WI38 (cell line): ENCODE results near the gene CDKAL1.

ENCODE experiments used
- H3K4me3 ChIP-seq: 2 replicates; pipeline ENCODE4 v1.5.1; 2011; ENCODE audit warnings: low read depth, mild to moderate bottlenecking, control low read depth, low read length
- TF ChIP-seq, protein P1 (sequence below): IDR thresholded peaks from 2 replicates; pipeline ENCODE4 v1.5.1; 2012; ENCODE audit warnings: low read depth, mild to moderate bottlenecking, control low read depth, low read length

Gene CDKAL1

GRCh38 chr6:20811109-20811761 is 277.0 kb downstream of the CDKAL1 start:
- no peak overlapping the region for H3K4me3 ChIP-seq
- TF ChIP-seq, protein P1, sequence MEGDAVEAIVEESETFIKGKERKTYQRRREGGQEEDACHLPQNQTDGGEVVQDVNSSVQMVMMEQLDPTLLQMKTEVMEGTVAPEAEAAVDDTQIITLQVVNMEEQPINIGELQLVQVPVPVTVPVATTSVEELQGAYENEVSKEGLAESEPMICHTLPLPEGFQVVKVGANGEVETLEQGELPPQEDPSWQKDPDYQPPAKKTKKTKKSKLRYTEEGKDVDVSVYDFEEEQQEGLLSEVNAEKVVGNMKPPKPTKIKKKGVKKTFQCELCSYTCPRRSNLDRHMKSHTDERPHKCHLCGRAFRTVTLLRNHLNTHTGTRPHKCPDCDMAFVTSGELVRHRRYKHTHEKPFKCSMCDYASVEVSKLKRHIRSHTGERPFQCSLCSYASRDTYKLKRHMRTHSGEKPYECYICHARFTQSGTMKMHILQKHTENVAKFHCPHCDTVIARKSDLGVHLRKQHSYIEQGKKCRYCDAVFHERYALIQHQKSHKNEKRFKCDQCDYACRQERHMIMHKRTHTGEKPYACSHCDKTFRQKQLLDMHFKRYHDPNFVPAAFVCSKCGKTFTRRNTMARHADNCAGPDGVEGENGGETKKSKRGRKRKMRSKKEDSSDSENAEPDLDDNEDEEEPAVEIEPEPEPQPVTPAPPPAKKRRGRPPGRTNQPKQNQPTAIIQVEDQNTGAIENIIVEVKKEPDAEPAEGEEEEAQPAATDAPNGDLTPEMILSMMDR, result no peak

DNA sequence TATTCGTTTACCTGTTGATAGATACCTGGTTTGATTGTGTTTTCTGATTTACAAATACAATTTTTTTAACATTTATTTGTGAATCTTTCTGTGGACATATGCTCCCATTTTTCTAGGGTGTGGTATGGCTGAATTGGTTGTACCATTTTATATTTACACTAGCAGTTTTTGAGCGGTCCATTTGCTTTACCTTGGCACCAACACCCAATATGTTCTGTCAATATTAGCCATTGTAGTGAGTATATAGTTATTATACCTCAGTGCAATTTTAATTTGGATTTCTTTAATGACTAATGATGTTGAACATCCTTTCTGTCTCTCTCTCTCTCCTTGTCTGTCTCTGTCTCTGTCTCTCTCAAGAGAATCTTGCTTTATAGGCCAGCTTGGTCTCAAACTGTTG is 278.5 kb downstream of the CDKAL1 start:
- TF ChIP-seq, protein P1, result no peak
- no peak overlapping the region for H3K4me3 ChIP-seq

- no peak overlapping the region for H3K4me3 ChIP-seq
- TF ChIP-seq, protein P1, result no peak
These were observed 280.2 kb downstream of the CDKAL1 start for GRCh38 chr6:20814494-20814893.

DNA sequence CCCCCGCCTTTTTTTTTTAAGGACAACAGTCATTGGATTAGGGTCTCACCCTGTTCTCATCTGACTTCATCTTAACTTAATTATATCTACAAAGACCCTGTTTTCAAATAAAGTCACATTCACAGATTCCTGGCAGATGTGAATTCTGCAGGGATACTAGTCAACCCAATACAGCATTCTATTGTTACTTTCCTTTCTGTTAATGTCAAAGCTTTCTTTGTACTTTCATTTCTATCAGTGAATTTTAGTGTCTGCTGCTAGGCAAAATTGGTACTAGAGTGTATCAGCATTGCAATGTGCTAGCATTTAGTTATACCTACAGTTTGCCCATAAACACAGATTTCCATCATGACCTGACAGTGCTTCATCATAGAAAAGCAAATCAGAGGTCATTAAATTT is 281.9 kb downstream of the CDKAL1 start:
- H3K4me3 ChIP-seq, result no peak overlapping the region
- TF ChIP-seq, protein P1, result no peak

DNA sequence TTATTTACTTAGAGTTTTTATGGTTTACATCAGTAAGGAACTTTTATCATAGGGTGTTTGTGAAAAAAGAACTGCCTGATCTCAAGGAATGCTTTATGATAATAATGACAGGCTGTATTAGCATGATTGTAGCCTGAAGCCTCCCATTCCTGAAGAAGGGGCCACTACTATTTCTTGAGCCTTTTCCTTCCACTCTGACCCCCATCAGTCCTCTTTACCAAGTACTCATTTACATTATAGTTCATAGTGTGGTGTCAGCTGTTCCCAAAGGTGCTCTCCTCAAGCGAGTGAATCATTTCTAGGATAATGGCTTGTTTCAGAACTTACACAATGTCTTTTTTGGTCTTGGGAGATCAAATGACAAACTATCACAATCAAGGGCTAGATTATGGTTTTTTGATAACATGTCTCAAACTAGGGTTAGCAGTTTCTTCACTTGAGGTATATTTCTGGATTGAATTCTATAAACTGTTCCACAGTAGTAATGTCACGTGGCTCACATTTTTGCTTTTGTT is 283.6 kb downstream of the CDKAL1 start:
- TF ChIP-seq, protein P1, result no peak

DNA sequence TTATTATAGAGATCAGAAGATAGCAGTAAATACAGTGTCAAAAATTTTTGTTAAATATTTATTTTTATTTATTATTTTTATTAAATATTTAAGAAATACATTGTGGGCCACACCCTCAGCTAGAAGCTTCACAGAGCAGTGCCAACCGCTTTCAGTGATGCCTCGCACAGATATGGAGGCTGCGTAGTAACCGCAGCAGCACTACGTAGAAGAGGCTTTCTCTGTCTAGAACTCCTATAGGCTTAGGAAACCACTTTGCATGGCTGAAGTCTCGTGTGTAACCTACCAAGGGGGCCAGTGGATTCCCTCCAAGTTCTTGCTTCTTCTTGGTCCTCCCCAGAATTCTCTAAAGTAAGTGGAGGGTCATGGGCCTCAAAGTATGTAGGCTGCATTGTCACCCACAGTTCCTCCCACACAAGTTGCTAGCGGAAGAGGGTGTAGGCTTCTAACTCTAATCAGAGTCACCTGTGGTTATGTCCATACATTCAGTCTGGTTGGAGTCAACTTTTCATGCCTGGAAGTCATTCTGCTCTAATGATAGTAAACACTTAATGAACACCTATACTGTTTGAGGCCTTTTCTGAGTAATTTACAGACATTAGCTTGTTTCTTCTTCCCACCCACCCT is 285.6 kb downstream of the CDKAL1 start:
- TF ChIP-seq, protein P1, result no peak
- no peak overlapping the region for H3K4me3 ChIP-seq

More for the DNA sequence above, 283.6 kb downstream of the CDKAL1 start:
- no peak overlapping the region for H3K4me3 ChIP-seq

GRCh38 chr6:20826378-20826777 is 292.1 kb downstream of the CDKAL1 start:
- TF ChIP-seq, protein P1, result no peak

More at GRCh38 chr6:20826378-20826777, 292.1 kb downstream of the CDKAL1 start:
- H3K4me3 ChIP-seq, result no peak overlapping the region
